ENCODE measurements around the gene RAB18.
"Not testable (repeated sequence)": the region's sequence is repeated elsewhere in the genome, so short reads cannot be mapped to it uniquely, and the experiment has no call there.

DNA sequence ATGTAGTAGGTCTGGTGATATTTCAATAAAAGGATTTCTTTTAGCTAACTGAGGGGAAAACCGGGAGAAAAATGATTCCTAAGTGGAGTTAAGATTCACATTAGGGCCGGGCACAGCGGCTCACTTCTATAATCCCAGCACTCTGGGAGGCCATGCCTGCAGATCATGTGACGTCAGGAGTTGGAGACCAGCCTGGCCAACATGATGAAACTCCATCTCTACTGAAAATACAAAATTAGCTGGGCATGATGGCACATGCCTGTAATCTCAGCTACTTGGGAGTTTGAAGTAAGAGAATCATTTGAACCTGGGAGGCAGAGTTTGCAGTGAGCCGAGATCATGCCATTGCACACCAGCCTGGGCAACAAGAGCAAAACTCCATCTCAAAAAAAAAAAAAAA lies 72.9 kb downstream of the RAB18 start:
- TF ChIP-seq, protein P1, sequence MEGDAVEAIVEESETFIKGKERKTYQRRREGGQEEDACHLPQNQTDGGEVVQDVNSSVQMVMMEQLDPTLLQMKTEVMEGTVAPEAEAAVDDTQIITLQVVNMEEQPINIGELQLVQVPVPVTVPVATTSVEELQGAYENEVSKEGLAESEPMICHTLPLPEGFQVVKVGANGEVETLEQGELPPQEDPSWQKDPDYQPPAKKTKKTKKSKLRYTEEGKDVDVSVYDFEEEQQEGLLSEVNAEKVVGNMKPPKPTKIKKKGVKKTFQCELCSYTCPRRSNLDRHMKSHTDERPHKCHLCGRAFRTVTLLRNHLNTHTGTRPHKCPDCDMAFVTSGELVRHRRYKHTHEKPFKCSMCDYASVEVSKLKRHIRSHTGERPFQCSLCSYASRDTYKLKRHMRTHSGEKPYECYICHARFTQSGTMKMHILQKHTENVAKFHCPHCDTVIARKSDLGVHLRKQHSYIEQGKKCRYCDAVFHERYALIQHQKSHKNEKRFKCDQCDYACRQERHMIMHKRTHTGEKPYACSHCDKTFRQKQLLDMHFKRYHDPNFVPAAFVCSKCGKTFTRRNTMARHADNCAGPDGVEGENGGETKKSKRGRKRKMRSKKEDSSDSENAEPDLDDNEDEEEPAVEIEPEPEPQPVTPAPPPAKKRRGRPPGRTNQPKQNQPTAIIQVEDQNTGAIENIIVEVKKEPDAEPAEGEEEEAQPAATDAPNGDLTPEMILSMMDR (IDR thresholded peaks at IDR 0.05): not testable (repeated sequence)
- not testable (repeated sequence) for TF ChIP-seq POLR2A (IDR thresholded peaks at IDR 0.05)

Data from right lobe of liver (tissue), 4 donors.